CD4-positive, alpha-beta T cell treated with Interleukin-10 for 1 hour (primary cell): Measurements from ENCODE around the gene THSD1.

Source experiments
- DNase-seq: peaks from one replicate; pipeline ENCODE4 v3.0.0-alpha.2; 2020

The THSD1 gene, protein sequence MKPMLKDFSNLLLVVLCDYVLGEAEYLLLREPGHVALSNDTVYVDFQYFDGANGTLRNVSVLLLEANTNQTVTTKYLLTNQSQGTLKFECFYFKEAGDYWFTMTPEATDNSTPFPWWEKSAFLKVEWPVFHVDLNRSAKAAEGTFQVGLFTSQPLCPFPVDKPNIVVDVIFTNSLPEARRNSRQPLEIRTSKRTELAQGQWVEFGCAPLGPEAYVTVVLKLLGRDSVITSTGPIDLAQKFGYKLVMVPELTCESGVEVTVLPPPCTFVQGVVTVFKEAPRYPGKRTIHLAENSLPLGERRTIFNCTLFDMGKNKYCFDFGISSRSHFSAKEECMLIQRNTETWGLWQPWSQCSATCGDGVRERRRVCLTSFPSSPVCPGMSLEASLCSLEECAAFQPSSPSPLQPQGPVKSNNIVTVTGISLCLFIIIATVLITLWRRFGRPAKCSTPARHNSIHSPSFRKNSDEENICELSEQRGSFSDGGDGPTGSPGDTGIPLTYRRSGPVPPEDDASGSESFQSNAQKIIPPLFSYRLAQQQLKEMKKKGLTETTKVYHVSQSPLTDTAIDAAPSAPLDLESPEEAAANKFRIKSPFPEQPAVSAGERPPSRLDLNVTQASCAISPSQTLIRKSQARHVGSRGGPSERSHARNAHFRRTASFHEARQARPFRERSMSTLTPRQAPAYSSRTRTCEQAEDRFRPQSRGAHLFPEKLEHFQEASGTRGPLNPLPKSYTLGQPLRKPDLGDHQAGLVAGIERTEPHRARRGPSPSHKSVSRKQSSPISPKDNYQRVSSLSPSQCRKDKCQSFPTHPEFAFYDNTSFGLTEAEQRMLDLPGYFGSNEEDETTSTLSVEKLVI

DNA sequence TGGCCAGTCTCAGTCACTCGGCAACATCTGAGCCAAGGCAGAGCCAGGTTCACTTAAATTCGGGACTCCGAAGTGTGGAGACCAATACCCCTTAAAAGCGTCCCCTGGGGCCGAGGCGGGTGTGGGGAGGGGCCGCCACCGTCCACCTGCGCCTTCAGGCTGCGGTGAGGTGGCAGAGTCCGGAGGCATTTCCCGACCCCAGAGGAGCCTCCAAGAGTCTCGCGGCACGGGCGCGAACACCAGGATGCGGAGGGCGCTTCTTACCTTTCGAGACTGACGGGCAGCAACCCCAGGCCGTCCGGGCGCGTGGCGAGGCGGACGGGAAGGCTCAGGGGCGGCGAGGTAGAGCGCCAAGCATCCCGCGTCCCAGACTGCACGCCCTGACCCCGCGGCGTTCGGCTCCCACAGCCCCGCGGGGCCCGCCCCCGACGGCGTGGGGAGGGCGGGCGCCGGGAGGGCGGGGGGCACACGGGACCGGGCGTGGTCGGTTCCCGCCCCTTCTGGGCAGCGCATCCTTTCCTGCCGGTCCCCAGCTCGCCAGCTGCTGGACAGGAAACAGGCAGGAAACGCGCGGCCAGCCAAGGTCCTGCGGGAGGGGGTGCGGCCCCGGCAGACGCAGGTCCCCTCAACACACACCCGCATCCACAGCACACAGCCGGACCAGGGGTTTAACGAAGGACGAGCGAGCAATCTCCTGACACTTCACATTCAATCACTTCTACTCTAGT, at the start of gene THSD1:
Gene THSD1, minus strand, starts transcription at position 406 of the 728 bp plus-strand sequence. CDS start 3,572 bp downstream, outside the sequence.
- DNase-seq: no peak

DNA sequence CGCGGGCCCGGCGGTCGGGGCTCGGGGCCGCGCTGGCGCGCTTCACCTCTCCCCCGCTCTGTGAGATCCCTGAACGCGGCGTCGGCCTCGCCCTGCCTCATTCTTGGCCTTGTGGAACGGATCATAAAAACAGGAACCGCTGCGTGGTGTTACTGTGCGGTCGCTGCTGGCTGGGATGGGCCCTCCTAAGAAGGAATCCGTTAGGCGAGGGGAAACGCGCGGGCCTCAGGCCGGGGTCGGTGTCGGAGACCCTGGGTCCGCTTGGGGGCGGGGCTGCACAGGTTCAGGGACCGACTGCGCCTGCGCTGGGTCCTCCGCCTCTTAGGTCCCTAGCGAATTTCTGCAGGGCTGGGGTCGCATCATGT, 49.7 kb upstream of the THSD1 start:
- DNase-seq: peak; percentile 78

DNA sequence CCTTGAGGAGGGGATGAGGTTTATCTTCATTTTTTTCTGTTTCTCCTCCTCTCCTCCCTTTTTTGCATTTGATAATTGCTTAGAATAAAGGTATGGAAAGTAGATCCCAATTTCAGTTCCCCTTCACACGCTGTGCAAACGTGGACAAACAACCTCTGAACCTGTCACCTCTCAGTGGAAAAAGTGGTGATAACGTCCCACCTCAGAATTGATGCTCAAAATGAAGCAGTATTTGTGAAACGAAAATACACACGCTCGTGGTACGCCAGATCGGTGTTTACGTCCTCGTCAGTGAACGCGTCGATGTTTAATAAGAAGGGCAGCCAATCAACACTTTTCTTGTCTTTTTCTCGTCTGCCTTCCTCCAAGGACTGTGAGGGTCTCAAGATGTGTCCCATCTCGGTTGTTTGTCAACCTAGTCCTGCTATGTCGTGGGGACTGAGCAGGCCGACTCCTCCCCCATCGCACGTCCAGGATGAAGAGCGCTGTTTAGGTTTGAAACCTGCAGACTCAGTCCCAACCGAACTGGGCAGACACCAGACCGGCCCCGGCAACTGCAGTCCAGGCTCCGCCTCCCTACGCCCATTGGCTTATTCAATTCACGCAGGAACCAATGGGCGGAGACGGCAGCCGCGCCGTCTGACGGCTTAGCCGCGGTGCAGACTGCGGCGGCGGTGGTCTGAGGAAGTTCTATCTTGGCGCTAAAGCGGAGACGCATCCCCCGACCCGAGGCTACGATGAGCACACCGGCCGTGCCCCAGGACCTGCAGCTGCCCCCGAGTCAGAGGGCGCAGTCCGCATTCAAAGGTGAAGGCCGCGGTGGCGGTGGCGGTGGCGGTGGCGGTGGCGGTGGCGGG, 49.1 kb upstream of the THSD1 start, which contains the start of gene CKAP2:
Gene CKAP2, plus strand, starts transcription at position 659 of the 857 bp plus-strand sequence. Its CDS starts 79 bp downstream, at position 738.
- peak; percentile 94 for DNase-seq

DNA sequence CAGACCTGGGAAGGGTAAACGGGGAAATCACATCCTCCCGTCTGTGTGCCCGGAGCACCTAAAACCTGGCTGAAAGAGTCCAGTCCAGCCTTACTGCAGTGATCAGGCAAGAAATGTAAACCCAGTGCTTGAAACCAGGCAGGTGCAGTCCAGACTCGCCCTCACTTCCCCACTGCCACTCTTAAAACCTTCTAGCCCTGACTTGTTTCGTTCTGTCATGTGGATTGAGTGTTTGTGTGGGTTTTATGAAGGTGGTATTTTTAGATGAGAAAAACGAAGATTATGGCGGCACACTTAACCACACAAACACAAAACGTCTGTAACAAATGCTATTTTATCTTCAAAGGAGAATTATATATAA, 48.5 kb upstream of the THSD1 start:
- peak; percentile 40 for DNase-seq

DNA sequence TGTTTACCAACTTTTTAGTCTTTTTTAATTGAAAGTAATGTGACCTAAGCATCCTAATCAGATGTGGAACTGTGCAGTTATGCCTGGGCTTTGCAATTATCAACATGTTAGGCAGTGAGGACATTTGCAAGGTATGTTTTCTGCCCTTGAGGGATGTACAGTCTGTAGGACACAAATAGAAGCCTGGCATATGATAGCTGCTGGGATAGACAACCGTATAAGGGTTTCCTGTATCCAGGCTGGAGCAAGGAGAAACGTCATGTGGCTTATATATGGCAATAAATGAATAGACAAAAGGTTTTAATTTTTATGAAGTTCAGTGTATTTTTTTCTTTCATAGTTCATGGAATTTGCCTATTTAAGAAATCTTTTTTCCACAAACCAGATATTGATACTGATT, 46.5 kb upstream of the THSD1 start:
- no peak for DNase-seq

DNA sequence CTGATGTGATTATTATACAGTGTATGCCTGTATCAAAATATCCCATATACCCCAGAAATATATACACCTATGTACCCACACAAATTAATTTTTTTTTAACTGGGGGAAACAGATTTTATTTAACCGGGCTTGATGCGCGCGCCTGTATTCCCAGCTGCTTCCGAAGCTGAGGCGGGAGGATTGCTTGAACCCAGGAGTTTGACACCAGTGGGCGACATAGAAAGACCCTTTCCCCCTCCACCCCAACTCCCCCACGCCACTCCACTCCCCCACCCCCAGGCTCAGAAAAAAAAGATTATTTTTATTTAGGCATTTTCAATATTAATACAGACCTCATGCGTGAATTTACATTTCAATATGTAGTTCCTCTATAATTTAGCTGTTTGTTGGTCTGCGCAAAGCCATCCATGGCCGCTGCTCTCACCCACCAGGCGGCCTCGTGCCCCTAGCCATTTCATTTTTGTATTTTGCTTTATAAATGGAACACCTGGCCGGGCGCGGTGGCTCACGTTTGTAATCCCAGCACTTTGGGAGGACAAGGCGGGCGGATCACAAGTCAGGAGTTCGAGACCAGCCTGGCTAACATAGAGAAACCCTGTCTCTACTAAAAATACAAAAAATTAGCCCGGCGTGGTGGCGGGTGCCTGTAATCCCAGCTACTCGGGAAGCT, 45.3 kb upstream of the THSD1 start:
- no peak for DNase-seq

DNA sequence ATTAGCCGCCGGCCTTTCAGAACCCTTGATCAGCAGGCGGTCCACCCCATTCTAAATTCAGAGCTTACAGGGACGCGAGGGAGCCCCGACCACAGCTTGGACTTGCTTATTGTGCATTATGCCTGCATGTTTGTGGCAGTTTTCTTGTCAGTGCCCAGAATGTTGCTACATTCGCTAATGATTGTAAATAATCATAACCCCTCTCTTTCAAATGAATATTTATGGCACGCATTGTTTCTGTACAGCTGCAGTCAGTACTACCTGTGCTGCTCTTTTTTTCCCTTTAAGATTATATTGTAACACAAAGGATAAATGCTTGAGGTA, 44.8 kb upstream of the THSD1 start:
- DNase-seq: no peak

DNA sequence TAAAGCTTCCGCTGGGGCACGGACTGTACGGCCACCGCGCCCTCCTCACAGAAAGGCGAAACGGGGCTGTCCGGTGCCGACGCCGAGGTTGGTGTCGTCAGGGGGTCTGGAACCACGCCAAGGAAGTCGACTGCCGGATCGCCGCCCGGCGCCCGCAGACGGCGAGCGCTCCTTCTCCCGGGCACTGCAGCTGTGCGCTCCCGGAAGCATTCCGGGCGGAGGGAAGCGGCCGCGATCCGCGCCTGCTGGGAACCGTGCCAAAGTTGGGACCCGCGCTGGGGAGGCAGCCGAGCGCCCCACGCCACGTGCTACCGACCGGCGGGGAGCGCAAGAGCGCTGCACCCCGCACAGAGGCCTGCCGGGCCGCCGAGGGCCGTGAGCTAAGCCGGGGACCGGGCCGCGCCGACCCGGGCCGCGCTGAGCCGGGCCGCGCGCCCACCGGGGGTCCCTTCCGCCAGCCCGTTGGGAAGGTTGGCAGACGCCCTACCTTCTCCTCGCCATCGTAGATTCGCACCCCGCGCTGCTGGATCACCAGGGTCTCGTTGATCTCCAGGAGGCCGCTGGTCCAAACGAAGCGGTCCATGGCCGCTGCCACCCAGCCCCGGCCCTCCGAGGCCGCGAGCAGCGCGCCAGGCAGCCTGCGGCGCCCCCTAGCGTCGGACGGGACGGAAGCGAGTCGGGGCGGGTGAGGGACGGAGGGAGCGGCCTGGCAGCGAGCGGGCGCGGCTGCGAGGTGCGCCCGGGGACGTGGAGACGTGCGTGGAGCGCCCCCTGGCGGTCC, 44.2 kb upstream of the THSD1 start, which contains the start of gene VPS36:
Gene VPS36, minus strand, starts transcription at position 623 of the 781 bp plus-strand sequence. Its CDS starts 40 bp downstream, at position 583.
- DNase-seq: peak; percentile 96

DNA sequence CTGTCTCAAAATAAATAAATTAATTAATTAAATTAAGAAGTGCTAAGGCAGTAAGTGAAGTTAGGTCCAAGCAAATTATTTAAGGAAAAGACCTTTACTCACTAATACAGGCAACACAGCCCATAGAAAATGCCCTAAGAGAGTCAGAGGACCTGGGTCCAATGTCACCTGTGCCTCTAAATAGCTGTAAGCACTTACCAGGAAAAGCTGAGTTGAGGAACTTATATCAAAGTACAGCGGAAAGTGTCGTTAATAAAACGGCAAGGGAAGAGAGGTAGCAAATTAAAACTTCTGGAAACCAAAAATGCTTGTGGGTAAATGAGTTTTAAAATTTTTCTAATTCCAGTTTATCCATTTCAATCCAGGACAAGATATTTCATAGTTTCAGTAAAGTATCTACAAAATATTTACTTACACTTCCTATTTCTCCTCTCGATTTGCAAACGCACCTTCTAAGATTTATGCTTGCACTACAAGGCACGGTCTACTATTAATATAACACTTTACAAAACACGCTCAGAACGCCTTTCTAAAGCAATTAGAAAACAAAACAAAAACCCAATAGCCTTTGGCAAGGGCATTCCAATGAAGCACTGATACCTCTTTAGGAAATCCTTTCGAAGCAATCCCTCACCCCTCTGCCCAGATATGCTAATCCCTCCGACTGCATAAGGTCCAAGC, 43.5 kb upstream of the THSD1 start:
- no peak for DNase-seq

DNA sequence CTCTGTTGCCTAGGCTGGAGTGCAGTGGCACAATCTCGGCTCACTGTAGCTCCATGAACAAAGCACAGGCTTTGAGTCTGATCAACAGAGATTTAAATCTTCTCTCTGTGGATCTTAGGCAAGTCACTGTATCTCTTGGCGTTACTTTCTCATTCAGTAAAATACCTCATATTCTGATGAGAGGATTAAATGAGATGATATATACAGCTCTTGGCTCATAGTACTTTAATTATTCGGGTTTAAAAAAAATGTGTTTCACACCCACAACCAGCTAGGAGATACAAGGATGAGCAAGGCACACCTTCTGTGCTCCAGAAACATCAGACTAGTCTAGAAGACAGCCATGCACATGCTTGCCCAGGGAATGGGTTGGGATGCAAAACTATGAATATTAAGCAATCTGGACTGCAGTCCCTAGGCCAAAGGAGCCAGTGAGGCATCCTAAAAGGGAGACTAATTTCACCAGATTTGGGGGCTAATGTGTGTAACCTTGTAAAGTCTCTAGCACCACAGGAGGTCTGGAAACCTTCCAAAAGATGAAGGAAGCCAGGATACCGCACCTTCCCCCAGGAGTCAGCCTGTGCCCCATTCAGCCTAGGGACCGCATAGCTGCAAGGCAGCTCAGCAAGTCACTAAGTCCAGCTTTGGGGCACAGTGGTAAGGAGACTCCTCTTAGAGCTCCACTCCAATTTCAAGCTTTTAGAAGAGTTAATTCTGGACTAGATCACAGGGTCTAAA, 42.0 kb upstream of the THSD1 start:
- no peak for DNase-seq

DNA sequence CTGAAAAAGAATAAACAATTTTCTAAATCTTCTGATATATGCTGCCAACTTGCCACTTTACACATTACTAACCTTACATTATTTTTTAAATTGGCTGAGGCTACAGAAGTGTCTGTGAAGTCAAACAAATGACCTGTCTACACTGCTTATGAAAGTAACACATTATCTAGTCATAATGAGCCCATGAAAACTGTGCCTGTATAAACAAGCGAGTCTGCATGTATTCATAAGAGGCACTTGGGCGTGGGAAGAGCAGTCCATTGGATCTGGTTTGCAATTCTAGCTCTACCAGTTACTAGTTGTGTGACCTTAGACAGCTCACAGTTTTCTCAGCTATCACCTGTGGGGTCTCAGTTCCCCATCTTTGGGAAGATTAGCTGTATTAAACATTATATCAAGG, 41.4 kb upstream of the THSD1 start:
- DNase-seq: no peak

DNA sequence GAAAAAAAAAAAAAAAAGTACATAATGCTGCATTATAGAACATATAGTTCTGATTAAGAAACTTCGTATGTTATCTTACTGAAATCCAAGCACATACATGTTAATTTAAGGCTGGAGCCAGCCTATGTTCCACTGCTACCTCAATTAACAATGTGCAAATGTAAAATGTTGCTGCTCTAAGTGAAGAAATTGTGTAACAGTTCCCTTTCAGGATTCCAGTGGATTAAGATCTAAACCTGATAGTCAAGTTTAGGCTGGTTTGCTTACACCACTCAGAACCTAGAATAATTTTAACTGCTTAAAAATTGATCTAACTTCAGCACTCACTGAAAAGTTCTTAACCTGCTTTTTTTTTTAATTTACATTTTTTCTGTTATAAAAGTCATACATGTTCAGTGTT, 40.3 kb upstream of the THSD1 start:
- no peak for DNase-seq

DNA sequence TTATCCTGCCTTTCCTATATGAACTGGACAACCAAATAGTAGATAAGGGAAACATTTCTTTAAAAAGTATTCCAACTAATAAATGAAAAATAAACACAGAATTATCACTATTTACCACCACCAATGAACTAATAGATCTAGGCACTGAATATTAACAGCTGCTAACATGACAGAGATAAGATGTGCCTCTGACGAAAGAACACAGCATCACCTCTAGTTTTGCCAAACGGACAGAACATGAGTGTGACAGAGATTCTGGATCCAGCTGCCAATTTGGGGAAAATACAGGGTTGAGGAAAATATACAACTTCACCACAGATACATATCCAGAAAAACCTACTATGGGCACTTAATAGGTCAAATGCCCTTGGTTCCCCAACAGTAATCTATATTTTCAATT, 26.5 kb upstream of the THSD1 start:
- no peak for DNase-seq

DNA sequence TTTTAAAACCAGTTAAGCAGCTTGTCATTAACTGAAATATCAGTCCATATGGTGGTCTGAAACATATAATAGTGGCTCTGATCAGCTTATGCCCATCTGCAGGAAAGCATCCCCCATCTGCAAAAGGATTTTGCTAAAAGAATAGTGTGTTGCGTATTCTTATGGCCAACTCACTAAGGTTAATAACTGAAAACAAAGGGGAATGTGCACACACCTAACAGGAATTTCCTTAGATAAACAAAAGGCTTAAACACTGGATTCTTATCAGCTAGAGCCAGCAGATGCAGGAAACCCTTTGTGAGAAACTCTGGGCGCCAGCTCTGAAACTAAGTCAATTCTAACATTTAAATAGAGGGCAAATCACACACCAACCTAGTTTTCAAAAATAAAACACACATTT, 22.3 kb upstream of the THSD1 start:
- DNase-seq: no peak

DNA sequence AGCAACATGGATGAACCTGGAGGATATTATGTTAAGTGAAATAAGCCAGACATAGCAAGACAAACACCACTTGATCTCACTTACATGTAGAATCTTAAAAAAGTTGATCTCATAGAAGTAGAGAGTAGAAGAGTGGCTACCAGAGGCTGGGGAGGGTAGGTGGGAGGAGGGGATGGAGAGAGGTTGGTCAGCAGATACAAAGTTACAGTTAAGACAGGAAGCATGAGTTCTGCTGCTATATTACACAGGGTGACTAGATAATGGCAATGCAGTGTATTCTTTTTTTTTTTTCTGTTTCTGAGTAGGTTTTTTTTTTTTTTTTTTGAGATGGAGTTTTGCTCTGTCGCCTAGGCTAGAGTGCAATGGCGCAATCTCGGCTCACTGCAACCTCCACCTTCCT, 15.2 kb upstream of the THSD1 start:
- no peak for DNase-seq

DNA sequence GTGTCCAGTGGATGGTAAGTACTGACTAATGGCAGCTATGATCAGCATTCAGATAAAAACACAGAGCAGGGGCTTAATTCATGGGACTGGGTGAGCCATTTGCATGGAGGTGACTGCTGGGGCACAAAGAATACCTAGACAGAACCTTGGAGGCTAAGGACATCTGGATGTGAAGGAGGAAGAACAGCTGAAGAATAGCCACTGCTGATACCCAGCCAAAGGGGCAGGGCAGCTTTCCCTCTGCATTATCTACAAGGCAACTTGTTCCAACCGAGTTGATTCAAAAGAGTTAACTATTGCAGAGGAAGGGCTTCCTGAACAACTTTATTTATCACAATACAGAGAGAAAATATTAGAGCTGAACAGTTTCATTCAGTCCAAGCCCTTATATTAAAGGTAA, 13.1 kb upstream of the THSD1 start:
- no peak for DNase-seq

DNA sequence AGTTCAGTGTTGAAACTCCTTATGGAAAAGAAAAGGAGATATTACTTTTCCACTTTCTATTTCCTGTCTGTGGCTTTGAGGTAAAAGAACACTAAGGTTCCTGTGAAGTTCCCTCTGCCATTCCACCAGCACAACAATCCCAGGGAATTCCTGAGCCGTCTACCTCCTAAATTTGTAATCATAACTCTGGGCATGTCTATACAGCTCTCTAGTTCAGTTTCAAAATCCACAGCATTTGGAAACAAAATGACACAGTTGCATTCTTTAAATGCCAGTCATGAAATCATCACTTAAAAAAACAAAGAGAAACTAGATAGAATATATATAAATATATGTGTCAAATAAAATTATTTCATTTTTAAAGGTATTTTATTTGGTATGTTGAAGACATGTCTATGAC, 9.0 kb upstream of the THSD1 start:
- no peak for DNase-seq

DNA sequence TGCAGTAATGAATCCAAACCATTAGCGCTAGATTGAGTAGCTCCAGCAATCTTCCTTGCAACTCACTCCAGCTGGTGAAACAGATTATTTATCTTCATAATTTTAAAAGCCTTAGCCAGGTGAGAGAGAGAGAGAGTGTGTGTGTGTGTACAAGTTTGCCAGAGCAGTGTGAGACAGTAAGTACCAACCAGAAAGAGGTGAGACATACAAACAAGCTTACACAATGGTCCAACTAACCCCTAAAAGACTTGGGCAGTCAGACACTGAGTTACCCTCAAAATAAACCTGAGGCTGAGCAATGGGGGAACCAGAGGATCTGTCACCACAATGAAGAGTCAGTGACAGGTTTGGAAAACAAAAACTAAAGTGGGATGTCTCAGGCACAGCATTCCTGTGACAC, 8.1 kb upstream of the THSD1 start:
- no peak for DNase-seq

DNA sequence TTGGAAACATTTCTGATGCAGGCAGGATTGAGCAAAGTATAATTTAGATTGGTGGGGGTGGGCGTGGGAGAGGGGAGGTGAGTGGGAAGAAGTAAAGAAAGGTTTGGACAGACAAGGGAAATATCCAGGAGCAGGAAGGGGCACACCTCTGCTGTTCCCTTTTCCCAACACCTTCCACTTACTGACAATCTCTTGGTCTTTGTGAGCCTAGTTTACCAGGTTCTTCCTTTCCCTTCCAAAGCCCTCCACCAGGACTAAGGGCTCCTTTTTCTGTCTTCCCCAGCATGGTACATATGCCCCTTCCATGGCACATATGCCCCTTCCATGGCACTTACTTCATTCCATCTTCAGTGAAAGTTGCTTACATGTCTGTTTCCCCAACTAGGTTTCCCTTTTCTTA, 6.2 kb upstream of the THSD1 start:
- no peak for DNase-seq

DNA sequence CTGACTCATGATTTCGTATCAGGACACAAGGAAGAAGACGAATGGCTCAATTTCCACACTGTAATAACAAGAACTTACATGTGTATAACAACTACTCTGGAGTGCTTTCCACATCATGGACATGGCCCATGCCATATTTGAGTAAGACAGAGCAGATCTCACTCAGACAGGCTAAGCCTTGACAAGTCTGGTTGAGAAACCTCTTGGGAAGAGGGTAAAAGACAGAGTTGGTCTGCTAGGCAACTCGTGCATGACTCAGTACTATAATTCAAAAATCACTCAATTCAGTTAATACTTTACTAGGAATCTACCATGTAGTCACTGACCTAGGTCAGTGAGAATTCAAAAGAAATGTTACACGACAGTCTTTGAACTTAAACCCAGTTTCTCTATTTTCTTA, 5.7 kb upstream of the THSD1 start:
- no peak for DNase-seq
